Peyer's patch (tissue), 4 donors: ENCODE measurements around the gene TMEM235.

Experiments used
- CTCF ChIP-seq, 6 experiments: fragments of 450-650 bp in 4 of 6; fragments of 200-600 bp in 2 of 6; sonication (generic) in 1 of 6; IDR thresholded peaks; one replicate each; pipeline ENCODE4 v1.5.1; 2017 to 2019; ENCODE audit warnings: antibody characterized with exemption in 6 of 6, mild to moderate bottlenecking in 3 of 6, moderate library complexity in 1 of 6
- POLR2A ChIP-seq, 2 donors: fragments of 450-650 bp; IDR thresholded peaks; one replicate each; pipeline ENCODE4 v1.5.1; 2017; ENCODE audit warnings: antibody characterized with exemption in 2 of 2, mild to moderate bottlenecking in 2 of 2, moderate library complexity in 2 of 2

DNA sequence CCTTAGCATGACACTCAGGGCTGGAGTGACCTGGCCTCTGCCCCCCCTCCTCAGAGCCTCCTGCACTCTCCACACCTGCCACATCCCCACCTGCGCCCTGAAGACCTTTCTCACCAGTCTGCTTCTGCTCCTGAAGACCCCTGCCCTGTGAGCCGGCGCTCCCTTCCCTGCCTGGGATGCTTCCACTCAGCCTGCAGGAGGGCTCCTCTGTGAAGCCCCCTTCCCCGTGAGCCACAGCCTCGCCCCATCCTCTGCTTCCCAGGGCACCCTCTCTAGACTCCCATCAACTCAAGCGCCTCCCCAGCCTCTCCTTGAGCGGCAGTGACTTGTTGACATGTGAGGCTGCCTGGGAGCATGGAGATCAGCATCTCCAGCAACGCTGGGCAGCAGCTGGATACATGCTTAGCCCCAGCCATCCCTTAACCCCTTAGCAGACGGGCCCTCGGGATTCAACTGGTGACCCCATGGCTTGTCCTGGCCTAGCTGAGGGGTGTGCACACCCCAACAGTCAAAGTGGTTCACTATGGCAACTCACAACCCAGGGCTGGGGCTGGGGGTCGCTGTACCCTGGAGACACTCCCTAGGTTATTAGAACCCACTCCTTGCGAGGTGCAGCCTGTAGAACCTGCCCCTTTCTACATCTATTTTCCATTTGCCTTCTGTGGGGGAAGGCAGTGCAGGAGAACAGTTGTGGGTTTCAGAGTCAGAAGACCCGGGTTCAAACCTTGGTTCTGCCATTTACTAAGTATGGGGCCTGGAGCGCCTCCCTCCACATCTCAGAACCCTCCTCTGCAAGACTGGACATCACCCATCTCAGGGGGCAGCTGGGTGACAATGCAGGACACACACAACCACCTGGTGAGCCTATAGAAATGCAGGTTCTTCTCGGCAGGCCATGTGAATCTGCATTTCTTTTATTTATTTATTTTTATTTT is 21.5 kb downstream of the TMEM235 start:
- no peak for TF ChIP-seq CTCF (IDR thresholded peaks at IDR 0.05)
- TF ChIP-seq POLR2A (IDR thresholded peaks at IDR 0.05): no peak
